Measurements from ENCODE around the gene HYCC1.

The HYCC1 gene

GRCh38 chr7:22996470-22996869, 17.5 kb downstream of the HYCC1 start:
- Histone ChIP-seq H3K4me1 (ENCODE audit: control insufficient read depth in 1 of 2, insufficient read depth in 1 of 2, low read depth in 1 of 2, low read length in 1 of 2) (peaks cover 13 to 28% of the 10 kb centered on the region in 2 experiments), H3K27me3 (no peaks in the 10 kb centered on the region), H3K27ac (no peak overlapping the region), H3K9me3 (no peaks in the 10 kb centered on the region), H3K4me3 (ENCODE audit: low read depth in 1 of 2, low read length in 1 of 2) (no peak overlapping the region), H3K36me3 (no peaks in the 10 kb centered on the region)
- TF ChIP-seq, protein P1, sequence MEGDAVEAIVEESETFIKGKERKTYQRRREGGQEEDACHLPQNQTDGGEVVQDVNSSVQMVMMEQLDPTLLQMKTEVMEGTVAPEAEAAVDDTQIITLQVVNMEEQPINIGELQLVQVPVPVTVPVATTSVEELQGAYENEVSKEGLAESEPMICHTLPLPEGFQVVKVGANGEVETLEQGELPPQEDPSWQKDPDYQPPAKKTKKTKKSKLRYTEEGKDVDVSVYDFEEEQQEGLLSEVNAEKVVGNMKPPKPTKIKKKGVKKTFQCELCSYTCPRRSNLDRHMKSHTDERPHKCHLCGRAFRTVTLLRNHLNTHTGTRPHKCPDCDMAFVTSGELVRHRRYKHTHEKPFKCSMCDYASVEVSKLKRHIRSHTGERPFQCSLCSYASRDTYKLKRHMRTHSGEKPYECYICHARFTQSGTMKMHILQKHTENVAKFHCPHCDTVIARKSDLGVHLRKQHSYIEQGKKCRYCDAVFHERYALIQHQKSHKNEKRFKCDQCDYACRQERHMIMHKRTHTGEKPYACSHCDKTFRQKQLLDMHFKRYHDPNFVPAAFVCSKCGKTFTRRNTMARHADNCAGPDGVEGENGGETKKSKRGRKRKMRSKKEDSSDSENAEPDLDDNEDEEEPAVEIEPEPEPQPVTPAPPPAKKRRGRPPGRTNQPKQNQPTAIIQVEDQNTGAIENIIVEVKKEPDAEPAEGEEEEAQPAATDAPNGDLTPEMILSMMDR (IDR thresholded peaks at IDR 0.05) = no peak

DNA sequence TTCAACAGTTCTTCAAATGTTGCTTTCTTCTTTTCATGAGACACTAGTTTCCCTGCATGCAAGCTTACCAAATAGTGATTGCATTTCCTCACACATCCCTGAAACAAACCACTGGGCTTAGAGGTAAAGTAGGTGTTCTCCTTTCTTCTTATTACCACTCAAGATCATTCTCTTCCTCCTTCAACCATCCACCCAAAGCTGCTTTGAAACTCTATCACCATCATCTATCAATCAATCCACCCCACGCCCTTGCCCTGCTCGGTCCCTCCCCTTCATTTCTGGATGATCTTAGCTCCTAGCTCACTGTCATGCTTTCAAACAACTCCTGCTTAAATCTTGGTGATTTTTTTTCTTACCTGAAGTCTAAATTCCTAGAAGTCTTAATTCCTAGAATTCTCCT, 18.9 kb downstream of the HYCC1 start:
- TF ChIP-seq, protein P1 (IDR thresholded peaks at IDR 0.05) = no peak
- Histone ChIP-seq H3K9me3 (no peaks in the 10 kb centered on the region), H3K4me1 (ENCODE audit: control insufficient read depth in 1 of 2, insufficient read depth in 1 of 2, low read depth in 1 of 2, low read length in 1 of 2) (peaks cover 13 to 28% of the 10 kb centered on the region in 2 experiments), H3K27ac (no peak overlapping the region), H3K36me3 (no peaks in the 10 kb centered on the region), H3K4me3 (ENCODE audit: low read depth in 1 of 2, low read length in 1 of 2) (no peak overlapping the region), H3K27me3 (no peaks in the 10 kb centered on the region)

GRCh38 chr7:22992874-22993840, 20.8 kb downstream of the HYCC1 start:
- Histone ChIP-seq H3K9me3 (no peaks in the 10 kb centered on the region), H3K36me3 (no peaks in the 10 kb centered on the region), H3K4me1 (ENCODE audit: control insufficient read depth in 1 of 2, insufficient read depth in 1 of 2, low read depth in 1 of 2, low read length in 1 of 2) (peaks cover 13 to 28% of the 10 kb centered on the region in 2 experiments), H3K27me3 (no peaks in the 10 kb centered on the region), H3K4me3 (ENCODE audit: low read depth in 1 of 2, low read length in 1 of 2) (no peak overlapping the region), H3K27ac (no peak overlapping the region)
- TF ChIP-seq, protein P1 (IDR thresholded peaks at IDR 0.05) = no peak

DNA sequence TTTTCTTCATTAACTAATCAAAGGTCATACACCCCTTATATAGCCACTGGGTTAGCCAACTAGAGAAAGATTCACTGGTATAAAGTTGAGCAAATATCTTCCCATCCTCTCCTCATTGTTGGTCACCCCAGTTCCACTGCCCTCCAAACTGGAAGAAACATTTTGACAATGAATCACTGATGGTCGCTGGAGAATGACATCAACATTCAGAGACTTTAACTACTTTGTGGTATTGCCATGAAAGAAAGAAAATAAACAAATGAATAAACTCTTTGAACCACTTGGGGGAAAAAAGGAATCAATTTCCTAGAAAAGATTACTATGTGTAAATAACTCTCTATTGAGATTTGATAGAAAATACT, 23.4 kb downstream of the HYCC1 start:
- Histone ChIP-seq H3K9me3 (no peaks in the 10 kb centered on the region), H3K36me3 (no peaks in the 10 kb centered on the region), H3K4me1 (ENCODE audit: control insufficient read depth in 1 of 2, insufficient read depth in 1 of 2, low read depth in 1 of 2, low read length in 1 of 2) (peaks cover 13 to 23% of the 10 kb centered on the region in 2 experiments), H3K4me3 (ENCODE audit: low read depth in 1 of 2, low read length in 1 of 2) (no peak overlapping the region), H3K27ac (no peak overlapping the region), H3K27me3 (no peaks in the 10 kb centered on the region)
- TF ChIP-seq, protein P1 (IDR thresholded peaks at IDR 0.05) = no peak

- H3K27ac ChIP-seq = no peak overlapping the region
- TF ChIP-seq, protein P1 (IDR thresholded peaks at IDR 0.05) = no peak
These were observed 24.0 kb downstream of the HYCC1 start for GRCh38 chr7:22989643-22990587.

More at GRCh38 chr7:22989643-22990587, 24.0 kb downstream of the HYCC1 start:
- Histone ChIP-seq H3K4me3 (ENCODE audit: low read depth in 1 of 2, low read length in 1 of 2) (no peak overlapping the region), H3K36me3 (no peaks in the 10 kb centered on the region), H3K4me1 (ENCODE audit: control insufficient read depth in 1 of 2, insufficient read depth in 1 of 2, low read depth in 1 of 2, low read length in 1 of 2) (peaks cover 11 to 18% of the 10 kb centered on the region in 2 experiments), H3K27me3 (no peaks in the 10 kb centered on the region), H3K9me3 (no peaks in the 10 kb centered on the region)

All from neutrophil (primary cell).